ENCODE results near the gene CHMP2A. TPM values are rescaled to one million over a fixed set of nuclear protein-coding genes. Genes with fewer than 3 reads are reported as not detected.
A peak's percentile ranks its signal among the peaks of the same experiment; 100 is the strongest.

The CHMP2A gene
- total and polyA plus RNA-seq, 10 of the 15 experiments (the other 5 are each of a cell fraction or from before 2014, with no cell fraction given), result 69.5 to 172 (median 109) TPM

DNA sequence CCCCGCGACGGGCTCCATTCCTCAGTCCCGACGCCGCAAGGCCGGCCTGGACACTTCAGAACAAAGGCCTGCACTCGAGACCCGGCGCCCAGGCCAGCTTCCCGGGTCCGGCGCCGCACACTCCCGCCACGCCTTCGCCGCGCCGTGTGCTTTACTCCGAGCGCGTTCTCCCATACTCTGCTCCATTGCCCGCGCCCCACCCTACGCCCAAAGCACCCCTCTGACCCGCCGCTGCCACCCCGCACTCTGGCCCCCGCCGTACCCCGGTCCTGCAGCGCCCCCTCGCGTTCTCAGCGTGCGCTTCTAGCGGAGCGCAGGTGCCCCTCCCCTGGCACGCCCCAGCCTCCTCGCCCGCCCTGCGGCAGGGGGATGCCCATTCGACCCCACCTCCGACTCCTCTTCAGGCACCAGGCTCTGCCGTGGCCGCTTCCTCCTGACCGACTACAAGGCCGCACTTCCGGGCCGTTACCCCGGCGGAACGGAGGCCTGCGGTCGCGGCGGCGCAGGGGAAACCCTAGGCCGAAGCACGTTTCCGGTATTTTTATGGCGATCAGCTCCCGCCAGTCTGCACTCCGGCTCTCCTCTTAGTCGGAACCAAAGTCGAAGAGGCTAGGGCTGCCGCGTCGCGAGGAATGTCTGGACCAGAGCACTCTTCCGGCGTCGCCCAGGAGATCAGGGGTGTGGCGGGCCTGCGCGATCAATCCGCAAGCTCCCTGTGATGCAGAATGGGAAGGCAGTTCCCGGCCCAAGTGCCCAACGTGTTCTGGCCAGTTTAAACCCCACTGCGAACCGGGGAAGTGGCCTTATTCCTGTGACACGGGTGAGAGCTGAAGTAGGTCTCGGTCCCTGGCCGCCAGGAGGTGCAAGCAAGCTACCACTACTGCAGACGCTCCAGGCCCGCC, 35.3 kb downstream of the CHMP2A start, which contains the start of gene ZBTB45 (continued):
- TF ChIP-seq, protein P1, sequence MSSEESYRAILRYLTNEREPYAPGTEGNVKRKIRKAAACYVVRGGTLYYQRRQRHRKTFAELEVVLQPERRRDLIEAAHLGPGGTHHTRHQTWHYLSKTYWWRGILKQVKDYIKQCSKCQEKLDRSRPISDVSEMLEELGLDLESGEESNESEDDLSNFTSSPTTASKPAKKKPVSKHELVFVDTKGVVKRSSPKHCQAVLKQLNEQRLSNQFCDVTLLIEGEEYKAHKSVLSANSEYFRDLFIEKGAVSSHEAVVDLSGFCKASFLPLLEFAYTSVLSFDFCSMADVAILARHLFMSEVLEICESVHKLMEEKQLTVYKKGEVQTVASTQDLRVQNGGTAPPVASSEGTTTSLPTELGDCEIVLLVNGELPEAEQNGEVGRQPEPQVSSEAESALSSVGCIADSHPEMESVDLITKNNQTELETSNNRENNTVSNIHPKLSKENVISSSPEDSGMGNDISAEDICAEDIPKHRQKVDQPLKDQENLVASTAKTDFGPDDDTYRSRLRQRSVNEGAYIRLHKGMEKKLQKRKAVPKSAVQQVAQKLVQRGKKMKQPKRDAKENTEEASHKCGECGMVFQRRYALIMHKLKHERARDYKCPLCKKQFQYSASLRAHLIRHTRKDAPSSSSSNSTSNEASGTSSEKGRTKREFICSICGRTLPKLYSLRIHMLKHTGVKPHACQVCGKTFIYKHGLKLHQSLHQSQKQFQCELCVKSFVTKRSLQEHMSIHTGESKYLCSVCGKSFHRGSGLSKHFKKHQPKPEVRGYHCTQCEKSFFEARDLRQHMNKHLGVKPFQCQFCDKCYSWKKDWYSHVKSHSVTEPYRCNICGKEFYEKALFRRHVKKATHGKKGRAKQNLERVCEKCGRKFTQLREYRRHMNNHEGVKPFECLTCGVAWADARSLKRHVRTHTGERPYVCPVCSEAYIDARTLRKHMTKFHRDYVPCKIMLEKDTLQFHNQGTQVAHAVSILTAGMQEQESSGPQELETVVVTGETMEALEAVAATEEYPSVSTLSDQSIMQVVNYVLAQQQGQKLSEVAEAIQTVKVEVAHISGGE (CRISPR knock-in tag; IDR thresholded peaks at IDR 0.05), result peak; percentile 97
- peak; percentile 91 for TF ChIP-seq CBFB (IDR thresholded peaks at IDR 0.05; ENCODE audit: low read depth)
- TF ChIP-seq, protein P2, sequence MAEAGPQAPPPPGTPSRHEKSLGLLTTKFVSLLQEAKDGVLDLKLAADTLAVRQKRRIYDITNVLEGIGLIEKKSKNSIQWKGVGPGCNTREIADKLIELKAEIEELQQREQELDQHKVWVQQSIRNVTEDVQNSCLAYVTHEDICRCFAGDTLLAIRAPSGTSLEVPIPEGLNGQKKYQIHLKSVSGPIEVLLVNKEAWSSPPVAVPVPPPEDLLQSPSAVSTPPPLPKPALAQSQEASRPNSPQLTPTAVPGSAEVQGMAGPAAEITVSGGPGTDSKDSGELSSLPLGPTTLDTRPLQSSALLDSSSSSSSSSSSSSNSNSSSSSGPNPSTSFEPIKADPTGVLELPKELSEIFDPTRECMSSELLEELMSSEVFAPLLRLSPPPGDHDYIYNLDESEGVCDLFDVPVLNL (IDR thresholded peaks at IDR 0.05; ENCODE audit: low read depth, low read length), result 0 out of 2 replicates have a peak, but pooled peaks have one; percentile 31
- TF ChIP-seq BRCA1 (IDR thresholded peaks at IDR 0.05; ENCODE audit: low read depth, low read length), result no peak
- no peak for TF ChIP-seq BCL11A (IDR thresholded peaks at IDR 0.05; ENCODE audit: low read depth, low read length)
- peak; percentile 74 for TF ChIP-seq ATF7 (IDR thresholded peaks at IDR 0.05; ENCODE audit: low read depth)
- TF ChIP-seq NBN (IDR thresholded peaks at IDR 0.05), result peak; percentile 96
- no peak for TF ChIP-seq KAT2A (conservative IDR thresholded peaks at IDR 0.05; ENCODE audit: control insufficient read depth, low read depth, low read length)
- TF ChIP-seq, protein P3, sequence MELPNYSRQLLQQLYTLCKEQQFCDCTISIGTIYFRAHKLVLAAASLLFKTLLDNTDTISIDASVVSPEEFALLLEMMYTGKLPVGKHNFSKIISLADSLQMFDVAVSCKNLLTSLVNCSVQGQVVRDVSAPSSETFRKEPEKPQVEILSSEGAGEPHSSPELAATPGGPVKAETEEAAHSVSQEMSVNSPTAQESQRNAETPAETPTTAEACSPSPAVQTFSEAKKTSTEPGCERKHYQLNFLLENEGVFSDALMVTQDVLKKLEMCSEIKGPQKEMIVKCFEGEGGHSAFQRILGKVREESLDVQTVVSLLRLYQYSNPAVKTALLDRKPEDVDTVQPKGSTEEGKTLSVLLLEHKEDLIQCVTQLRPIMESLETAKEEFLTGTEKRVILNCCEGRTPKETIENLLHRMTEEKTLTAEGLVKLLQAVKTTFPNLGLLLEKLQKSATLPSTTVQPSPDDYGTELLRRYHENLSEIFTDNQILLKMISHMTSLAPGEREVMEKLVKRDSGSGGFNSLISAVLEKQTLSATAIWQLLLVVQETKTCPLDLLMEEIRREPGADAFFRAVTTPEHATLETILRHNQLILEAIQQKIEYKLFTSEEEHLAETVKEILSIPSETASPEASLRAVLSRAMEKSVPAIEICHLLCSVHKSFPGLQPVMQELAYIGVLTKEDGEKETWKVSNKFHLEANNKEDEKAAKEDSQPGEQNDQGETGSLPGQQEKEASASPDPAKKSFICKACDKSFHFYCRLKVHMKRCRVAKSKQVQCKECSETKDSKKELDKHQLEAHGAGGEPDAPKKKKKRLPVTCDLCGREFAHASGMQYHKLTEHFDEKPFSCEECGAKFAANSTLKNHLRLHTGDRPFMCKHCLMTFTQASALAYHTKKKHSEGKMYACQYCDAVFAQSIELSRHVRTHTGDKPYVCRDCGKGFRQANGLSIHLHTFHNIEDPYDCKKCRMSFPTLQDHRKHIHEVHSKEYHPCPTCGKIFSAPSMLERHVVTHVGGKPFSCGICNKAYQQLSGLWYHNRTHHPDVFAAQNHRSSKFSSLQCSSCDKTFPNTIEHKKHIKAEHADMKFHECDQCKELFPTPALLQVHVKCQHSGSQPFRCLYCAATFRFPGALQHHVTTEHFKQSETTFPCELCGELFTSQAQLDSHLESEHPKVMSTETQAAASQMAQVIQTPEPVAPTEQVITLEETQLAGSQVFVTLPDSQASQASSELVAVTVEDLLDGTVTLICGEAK (IDR thresholded peaks at IDR 0.05; ENCODE audit: borderline replicate concordance), result peak; percentile 99
- TF ChIP-seq, protein P4, sequence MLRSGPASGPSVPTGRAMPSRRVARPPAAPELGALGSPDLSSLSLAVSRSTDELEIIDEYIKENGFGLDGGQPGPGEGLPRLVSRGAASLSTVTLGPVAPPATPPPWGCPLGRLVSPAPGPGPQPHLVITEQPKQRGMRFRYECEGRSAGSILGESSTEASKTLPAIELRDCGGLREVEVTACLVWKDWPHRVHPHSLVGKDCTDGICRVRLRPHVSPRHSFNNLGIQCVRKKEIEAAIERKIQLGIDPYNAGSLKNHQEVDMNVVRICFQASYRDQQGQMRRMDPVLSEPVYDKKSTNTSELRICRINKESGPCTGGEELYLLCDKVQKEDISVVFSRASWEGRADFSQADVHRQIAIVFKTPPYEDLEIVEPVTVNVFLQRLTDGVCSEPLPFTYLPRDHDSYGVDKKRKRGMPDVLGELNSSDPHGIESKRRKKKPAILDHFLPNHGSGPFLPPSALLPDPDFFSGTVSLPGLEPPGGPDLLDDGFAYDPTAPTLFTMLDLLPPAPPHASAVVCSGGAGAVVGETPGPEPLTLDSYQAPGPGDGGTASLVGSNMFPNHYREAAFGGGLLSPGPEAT (IDR thresholded peaks at IDR 0.05; ENCODE audit: low read depth), result peak; percentile 99
- TF ChIP-seq TAF1 (IDR thresholded peaks at IDR 0.05; ENCODE audit: borderline replicate concordance, low read depth, low read length), result peak; percentile 96
- TF ChIP-seq NR2F1 (conservative IDR thresholded peaks at IDR 0.05), result peak; percentile 86
- no peak for TF ChIP-seq MYC (IDR thresholded peaks at IDR 0.05; ENCODE audit: insufficient read depth, insufficient read length, insufficient replicate concordance, low read length, severe bottlenecking)
- TF ChIP-seq RBBP5 (conservative IDR thresholded peaks at IDR 0.05), result no peak
- peak; percentile 27; the same call in 1 of the 2 replicates for TF ChIP-seq MTA3 (IDR thresholded peaks at IDR 0.05; ENCODE audit: borderline replicate concordance, low read length)

All from GM12878 (cell line).